K562 (cell line): ENCODE measurements around the gene DCTN5. TPM values are rescaled to one million over a fixed set of nuclear protein-coding genes. Genes with fewer than 3 reads are reported as not detected.

Experiments used
- ATAC-seq: fragments of 200-7000 bp; cut with Tn5 transposase; 3 replicates; pipeline ENCODE4 v1.9.1; 2020; ENCODE audit warnings: moderate library complexity
- BruUV-seq: library from RNA; stranded (reverse); fragments of 400-500 nt; replicated peaks from 2 replicates; lab custom pipeline; 2021; lab: Mats Ljungman, UMichigan
- CTCF ChIA-PET: fragments of 300-600 bp; formaldehyde crosslinking; extraction: SDS; loops from one replicate; lab custom pipeline; 2021; ENCODE audit warnings: low intra/inter-chr PET ratio; lab: Yijun Ruan, JAX
- POLR2A ChIA-PET: fragments of 300-600, 350-650 bp; sonication (Branson Sonifier 250); formaldehyde crosslinking; extraction: SDS; loops from one replicate; lab custom pipeline; 2021; ENCODE audit warnings: antibody characterized with exemption, inconsistent platforms; lab: Yijun Ruan, JAX
- DNase-seq, 4 experiments: peaks; one replicate each; pipeline versions ENCODE4 v3.0.0 to v3.0.0-alpha.2; 2011 to 2018; ENCODE audit warnings: low spot score in 3 of 4, mixed read lengths in 3 of 4; ENCODE audit errors: extremely low read depth in 1 of 4
- FAIRE-seq: peaks from 2 replicates; lab custom pipeline; 2011; peaks lifted over from hg19 to GRCh38; lab: Jason Lieb, UNC
- H2AFZ ChIP-seq: 2 replicates; pipeline ENCODE4 v1.6.0; 2011; ENCODE audit warnings: low read depth, low read length, control low read depth, inconsistent platforms
- H3K27ac ChIP-seq: fragments of 200-600 bp; 3 replicates; pipeline ENCODE4 v1.8.0; 2011; ENCODE audit warnings: low read depth, mild to moderate bottlenecking, control low read depth, inconsistent platforms, low read length, moderate library complexity, mixed read lengths; ENCODE audit errors: extremely low read depth
- H3K27me3 ChIP-seq, 2 experiments: fragments of 300-600 bp in 1 of 2; 2 replicates in 1 of 2; 3 replicates in 1 of 2; pipeline versions ENCODE4 v1.6.0 to v1.8.0; 2011; ENCODE audit warnings: inconsistent platforms in 2 of 2, low read length in 2 of 2, mild to moderate bottlenecking in 1 of 2, mixed read lengths in 1 of 2, moderate library complexity in 1 of 2; ENCODE audit not compliant: control insufficient read depth in 2 of 2, insufficient read depth in 2 of 2
- H3K36me3 ChIP-seq: fragments of 300-600 bp; 3 replicates; pipeline ENCODE4 v1.8.0; 2011; ENCODE audit warnings: mild to moderate bottlenecking, low read length, inconsistent platforms; ENCODE audit not compliant: control insufficient read depth, insufficient read depth
- H3K4me1 ChIP-seq, 2 experiments: fragments of 200-600 bp in 1 of 2; replicated peaks in 1 of 2; 2 replicates in 1 of 2; 3 replicates in 1 of 2; pipeline versions ENCODE4 v1.5.1 to v1.8.0; 2011; ENCODE audit warnings: inconsistent platforms in 2 of 2, low read length in 2 of 2, mild to moderate bottlenecking in 1 of 2, mixed read lengths in 1 of 2, moderate library complexity in 1 of 2; ENCODE audit not compliant: control insufficient read depth in 2 of 2, insufficient read depth in 2 of 2
- H3K4me2 ChIP-seq: 2 replicates; pipeline ENCODE4 v1.6.1; 2011; ENCODE audit warnings: low read length, control low read depth, inconsistent platforms, mixed read lengths; ENCODE audit not compliant: insufficient read depth
- H3K4me3 ChIP-seq: fragments of 200-600 bp; sonication (generic), shearing (Covaris generic); 2 replicates; pipeline ENCODE4 v1.5.1; 2016; ENCODE audit warnings: control low read depth, inconsistent platforms
- H3K79me2 ChIP-seq: fragments of 200-600 bp; 3 replicates; pipeline ENCODE4 v1.8.0; 2011; ENCODE audit warnings: low read length, inconsistent platforms; ENCODE audit not compliant: control insufficient read depth, insufficient read depth
- H3K9ac ChIP-seq, 2 experiments: 2 replicates each; pipeline versions ENCODE4 v1.6.0 to v1.6.1; 2011; ENCODE audit warnings: low read depth in 2 of 2, low read length in 2 of 2, control low read depth in 1 of 2, inconsistent platforms in 1 of 2, mild to moderate bottlenecking in 1 of 2, mixed read lengths in 1 of 2; ENCODE audit not compliant: insufficient read depth in 1 of 2
- H3K9me1 ChIP-seq: one replicate; pipeline ENCODE4 v1.6.0; 2011; ENCODE audit warnings: inconsistent platforms, mild to moderate bottlenecking, low read length, moderate library complexity; ENCODE audit not compliant: control insufficient read depth, insufficient read depth
- H3K9me3 ChIP-seq: replicated peaks from 2 replicates; pipeline ENCODE4 v1.5.1; 2011; ENCODE audit warnings: low read depth, low read length, inconsistent platforms; ENCODE audit not compliant: control insufficient read depth, insufficient read depth
- H4K20me1 ChIP-seq: replicated peaks from 2 replicates; pipeline ENCODE4 v1.6.1; 2011; ENCODE audit warnings: low read length, inconsistent platforms, mixed read lengths; ENCODE audit not compliant: control insufficient read depth, insufficient read depth
- ETV1 ChIP-seq: fragments of 450-650 bp; conservative IDR thresholded peaks from 2 replicates; pipeline ENCODE4 v1.6.1; 2016; ENCODE audit warnings: missing genetic modification characterization, control low read depth, low read depth, missing compliant biosample characterization
- FIP1L1 ChIP-seq: fragments of 200-400 bp; formaldehyde crosslinking; IDR thresholded peaks from 2 replicates; pipeline ENCODE4 v1.6.1; 2018; ENCODE audit warnings: mild to moderate bottlenecking, low read depth, low read length; ENCODE audit not compliant: poor library complexity, severe bottlenecking
- GTF2A2 ChIP-seq: IDR thresholded peaks from 2 replicates; pipeline ENCODE4 v1.6.1; 2016; ENCODE audit warnings: mild to moderate bottlenecking, missing genetic modification characterization, missing compliant biosample characterization
- MYBL2 ChIP-seq, 2 experiments: fragments of 450-650 bp in 1 of 2; sonication (generic) in 1 of 2; formaldehyde crosslinking in 1 of 2; IDR thresholded peaks; 2 replicates each; pipeline versions ENCODE4 v1.6.1 to v1.8.1; 2017 to 2022; ENCODE audit warnings: borderline replicate concordance in 1 of 2, inconsistent platforms in 1 of 2, low read depth in 1 of 2, mild to moderate bottlenecking in 1 of 2, missing genetic modification reagents in 1 of 2, moderate library complexity in 1 of 2
- PHB ChIP-seq: fragments of 250-450 bp; sonication (Bioruptor Pico); IDR thresholded peaks from 2 replicates; pipeline ENCODE4 v1.5.0; 2021
- RBBP5 ChIP-seq: fragments of 200-600 bp; sonication (generic); IDR thresholded peaks from 2 replicates; pipeline ENCODE4 v1.6.1; 2012; ENCODE audit warnings: borderline replicate concordance, mild to moderate bottlenecking, low read length, control low read depth, inconsistent platforms; ENCODE audit not compliant: insufficient read depth, poor library complexity, severe bottlenecking
- ZNF175 ChIP-seq: fragments of 200-800 bp; sonication (Bioruptor generic); IDR thresholded peaks from 2 replicates; pipeline ENCODE4 v1.6.1; 2016; ENCODE audit warnings: low read depth, mild to moderate bottlenecking, missing genetic modification characterization, missing compliant biosample characterization
- ZNF449 ChIP-seq: fragments of 250-450 bp; sonication (Bioruptor Pico); IDR thresholded peaks from 2 replicates; pipeline ENCODE4 v1.8.0; 2022; ENCODE audit warnings: moderate library complexity, mild to moderate bottlenecking, inconsistent platforms
- WGBS: fragments of 100-300 bp; shearing (Covaris generic); methylation state at CpG from one replicate; pipeline ENCODE4 v1.1.6; 2016; ENCODE audit warnings: low coverage, mixed read lengths; ENCODE audit not compliant: insufficient coverage; ENCODE audit errors: missing lambda C conversion rate; 5-methylcytosine and 5-hydroxymethylcytosine counted together
- in situ Hi-C: fragments of 300-500 bp; cut with MboI; formaldehyde crosslinking; loops from 4 replicates; pipeline ENCODE4 v1.15.0; 2018; ENCODE audit warnings: inconsistent platforms, mixed read lengths
- intact Hi-C: fragments of 100-400 bp; cut with micrococcal nuclease; formaldehyde crosslinking; loops from 2 replicates; pipeline ENCODE4 v1.14.2; 2022
- polyA plus RNA-seq, 8 experiments: library from polyadenylated mRNA; depleted of rRNA in 4 of 8; stranded (reverse) in 5 of 8; unstranded in 3 of 8; fragments of >200 nt; fragmentation: Nextera tagmentation in 2 of 8; fragmentation: Illumina TruSeq in 1 of 8; extraction: Ambion mirVana in 2 of 8; extraction: Trizol in 1 of 8; gene quantifications; 2 replicates each; pipeline versions ENCODE4 v1.2.1 to v1.2.3, GENCODE V29; 2011 to 2014; ENCODE audit warnings: inconsistent platforms in 1 of 8, missing spikeins in 1 of 8
- total RNA-seq, 7 experiments: library from RNA; depleted of rRNA in 6 of 7; stranded (reverse); fragments of >200 nt in 6 of 7; fragmentation: Illumina TruSeq in 2 of 7; extraction: Trizol in 2 of 7; gene quantifications; 2 replicates each; pipeline versions ENCODE4 v1.2.1 to v1.2.3, GENCODE V29; 2011 to 2021; ENCODE audit warnings: low replicate concordance in 1 of 7
- TF ChIP-seq, protein P1 (sequence below): sonication (generic); formaldehyde crosslinking; IDR thresholded peaks from 2 replicates; pipeline ENCODE4 v1.8.1; 2023; ENCODE audit warnings: mild to moderate bottlenecking, missing genetic modification reagents
- TF ChIP-seq, protein P2 (sequence below): fragments of 200-800 bp; sonication (Bioruptor generic); IDR thresholded peaks from 2 replicates; pipeline ENCODE4 v1.6.1; 2016; ENCODE audit warnings: missing genetic modification characterization, missing compliant biosample characterization

DCTN5 gene
- total and polyA plus RNA-seq, 9 of the 15 experiments (the other 6 are each of a cell fraction or from before 2014, with no cell fraction given), result 35.8 to 149 (median 75.9) TPM

DNA sequence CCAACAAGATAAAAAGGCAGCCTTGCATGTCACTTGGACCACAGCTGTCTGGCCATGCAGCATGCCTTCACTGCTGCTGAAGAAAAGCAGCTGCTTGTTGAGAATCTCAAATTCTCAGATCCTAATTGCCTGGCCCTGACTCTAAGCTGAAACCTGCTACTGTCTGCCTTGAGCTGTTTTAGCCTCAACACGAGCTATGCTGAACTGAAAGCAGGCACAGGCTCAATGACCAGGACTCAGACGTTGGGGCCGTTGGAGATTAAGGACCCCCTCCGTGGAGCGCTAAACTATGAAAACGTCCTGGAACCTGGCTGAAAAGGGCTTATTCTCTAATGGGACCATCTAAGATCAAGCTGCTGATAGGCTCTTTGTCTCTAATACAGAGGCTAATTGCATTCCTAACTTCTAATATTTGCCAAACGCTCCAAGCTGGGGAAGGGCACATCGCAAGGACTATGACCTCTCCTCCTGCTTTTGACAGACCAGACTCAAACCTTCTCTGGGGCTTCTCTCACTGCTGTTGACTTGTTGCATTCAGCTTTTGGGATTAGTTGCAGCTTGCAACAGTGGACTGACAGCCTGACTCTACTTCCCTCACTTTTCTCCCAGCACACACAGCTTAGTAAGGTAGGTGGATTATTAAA, 32.8 kb downstream of the DCTN5 start:
- peaks cover 47% of the 10 kb centered on the region for H3K36me3 ChIP-seq
- H3K27ac ChIP-seq, result no peak overlapping the region
- intact Hi-C loops, result no loop called here
- CTCF ChIA-PET, result no interaction called here
- H3K4me2 ChIP-seq, result no peak overlapping the region
- no peak overlapping the region for H3K9ac ChIP-seq
- BruUV-seq, result no TSS peak
- no peak for ATAC-seq
- H3K4me1 ChIP-seq, result peaks cover 4 to 14% of the 10 kb centered on the region in 2 experiments; a peak in 4 of 5 replicates
- no peak for FAIRE-seq
- H3K4me3 ChIP-seq, result no peak overlapping the region
- H3K9me3 ChIP-seq, result no peaks in the 10 kb centered on the region
- no peaks in the 10 kb centered on the region; the same call in 1 of the 2 replicates for H4K20me1 ChIP-seq
- H3K27me3 ChIP-seq, result no peaks in the 10 kb centered on the region
- H2AFZ ChIP-seq, result no peak overlapping the region
- H3K9me1 ChIP-seq, result no peaks in the 10 kb centered on the region
- 76% methylated on average over 8 of the region's 8 CpGs for WGBS
- DNase-seq, result no peak
- H3K79me2 ChIP-seq, result peaks cover 11% of the 10 kb centered on the region
- in situ Hi-C loops, result no loop called here
- POLR2A ChIA-PET, result interaction anchor here (0.7 to 1.5 kb wide), 3 partner anchors 10 to 33 kb away, joined by 3 to 5 read pairs (median 3); partner anchors contain the start of genes DCTN5 and PALB2
- TF ChIP-seq PHB (CRISPR knock-in tag), result no peak
- TF ChIP-seq, protein P1, sequence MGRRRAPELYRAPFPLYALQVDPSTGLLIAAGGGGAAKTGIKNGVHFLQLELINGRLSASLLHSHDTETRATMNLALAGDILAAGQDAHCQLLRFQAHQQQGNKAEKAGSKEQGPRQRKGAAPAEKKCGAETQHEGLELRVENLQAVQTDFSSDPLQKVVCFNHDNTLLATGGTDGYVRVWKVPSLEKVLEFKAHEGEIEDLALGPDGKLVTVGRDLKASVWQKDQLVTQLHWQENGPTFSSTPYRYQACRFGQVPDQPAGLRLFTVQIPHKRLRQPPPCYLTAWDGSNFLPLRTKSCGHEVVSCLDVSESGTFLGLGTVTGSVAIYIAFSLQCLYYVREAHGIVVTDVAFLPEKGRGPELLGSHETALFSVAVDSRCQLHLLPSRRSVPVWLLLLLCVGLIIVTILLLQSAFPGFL (CRISPR knock-in tag), result no peak
- TF ChIP-seq, protein P2, sequence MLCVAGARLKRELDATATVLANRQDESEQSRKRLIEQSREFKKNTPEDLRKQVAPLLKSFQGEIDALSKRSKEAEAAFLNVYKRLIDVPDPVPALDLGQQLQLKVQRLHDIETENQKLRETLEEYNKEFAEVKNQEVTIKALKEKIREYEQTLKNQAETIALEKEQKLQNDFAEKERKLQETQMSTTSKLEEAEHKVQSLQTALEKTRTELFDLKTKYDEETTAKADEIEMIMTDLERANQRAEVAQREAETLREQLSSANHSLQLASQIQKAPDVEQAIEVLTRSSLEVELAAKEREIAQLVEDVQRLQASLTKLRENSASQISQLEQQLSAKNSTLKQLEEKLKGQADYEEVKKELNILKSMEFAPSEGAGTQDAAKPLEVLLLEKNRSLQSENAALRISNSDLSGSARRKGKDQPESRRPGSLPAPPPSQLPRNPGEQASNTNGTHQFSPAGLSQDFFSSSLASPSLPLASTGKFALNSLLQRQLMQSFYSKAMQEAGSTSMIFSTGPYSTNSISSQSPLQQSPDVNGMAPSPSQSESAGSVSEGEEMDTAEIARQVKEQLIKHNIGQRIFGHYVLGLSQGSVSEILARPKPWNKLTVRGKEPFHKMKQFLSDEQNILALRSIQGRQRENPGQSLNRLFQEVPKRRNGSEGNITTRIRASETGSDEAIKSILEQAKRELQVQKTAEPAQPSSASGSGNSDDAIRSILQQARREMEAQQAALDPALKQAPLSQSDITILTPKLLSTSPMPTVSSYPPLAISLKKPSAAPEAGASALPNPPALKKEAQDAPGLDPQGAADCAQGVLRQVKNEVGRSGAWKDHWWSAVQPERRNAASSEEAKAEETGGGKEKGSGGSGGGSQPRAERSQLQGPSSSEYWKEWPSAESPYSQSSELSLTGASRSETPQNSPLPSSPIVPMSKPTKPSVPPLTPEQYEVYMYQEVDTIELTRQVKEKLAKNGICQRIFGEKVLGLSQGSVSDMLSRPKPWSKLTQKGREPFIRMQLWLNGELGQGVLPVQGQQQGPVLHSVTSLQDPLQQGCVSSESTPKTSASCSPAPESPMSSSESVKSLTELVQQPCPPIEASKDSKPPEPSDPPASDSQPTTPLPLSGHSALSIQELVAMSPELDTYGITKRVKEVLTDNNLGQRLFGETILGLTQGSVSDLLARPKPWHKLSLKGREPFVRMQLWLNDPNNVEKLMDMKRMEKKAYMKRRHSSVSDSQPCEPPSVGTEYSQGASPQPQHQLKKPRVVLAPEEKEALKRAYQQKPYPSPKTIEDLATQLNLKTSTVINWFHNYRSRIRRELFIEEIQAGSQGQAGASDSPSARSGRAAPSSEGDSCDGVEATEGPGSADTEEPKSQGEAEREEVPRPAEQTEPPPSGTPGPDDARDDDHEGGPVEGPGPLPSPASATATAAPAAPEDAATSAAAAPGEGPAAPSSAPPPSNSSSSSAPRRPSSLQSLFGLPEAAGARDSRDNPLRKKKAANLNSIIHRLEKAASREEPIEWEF (CRISPR knock-in tag), result no peak
- no peak for TF ChIP-seq MYBL2 (IDR thresholded peaks at IDR 0.05; ENCODE audit: low read depth)
- no peak for TF ChIP-seq MYBL2 (CRISPR knock-in tag; IDR thresholded peaks at IDR 0.05; ENCODE audit: borderline replicate concordance)
- no peak for TF ChIP-seq RBBP5
- TF ChIP-seq ZNF449 (CRISPR knock-in tag), result no peak
- no peak for TF ChIP-seq FIP1L1
- TF ChIP-seq GTF2A2 (tag), result no peak
- TF ChIP-seq ETV1 (tag), result no peak
- TF ChIP-seq ZNF175 (CRISPR knock-in tag), result no peak
